Fibroblast of the aortic adventitia (primary cell): ENCODE data around the gene PLXDC1. TPM values are rescaled to one million over a fixed set of nuclear protein-coding genes. Genes with fewer than 3 reads are reported as not detected.

Experiments
- DNase-seq: peaks from one replicate; pipeline ENCODE4 v3.0.0-alpha.2; 2010; ENCODE audit warnings: low read depth
- H3K4me3 ChIP-seq: 2 replicates; pipeline ENCODE4 v1.5.1; 2011; ENCODE audit warnings: low read depth, mild to moderate bottlenecking, control low read depth, low read length, moderate library complexity
- total RNA-seq: library from RNA; depleted of rRNA; stranded (reverse); fragments of >200 nt; gene quantifications from 2 replicates; pipeline ENCODE4 v1.2.3, GENCODE V29; 2012; ENCODE audit warnings: low replicate concordance
- TF ChIP-seq, protein P1 (sequence below): IDR thresholded peaks from 2 replicates; pipeline ENCODE4 v1.5.1; 2011; ENCODE audit warnings: mild to moderate bottlenecking, low read length, control low read depth, inconsistent platforms; ENCODE audit not compliant: insufficient read depth

Gene PLXDC1
- total RNA-seq, 1 donor, result 3.3 TPM

DNA sequence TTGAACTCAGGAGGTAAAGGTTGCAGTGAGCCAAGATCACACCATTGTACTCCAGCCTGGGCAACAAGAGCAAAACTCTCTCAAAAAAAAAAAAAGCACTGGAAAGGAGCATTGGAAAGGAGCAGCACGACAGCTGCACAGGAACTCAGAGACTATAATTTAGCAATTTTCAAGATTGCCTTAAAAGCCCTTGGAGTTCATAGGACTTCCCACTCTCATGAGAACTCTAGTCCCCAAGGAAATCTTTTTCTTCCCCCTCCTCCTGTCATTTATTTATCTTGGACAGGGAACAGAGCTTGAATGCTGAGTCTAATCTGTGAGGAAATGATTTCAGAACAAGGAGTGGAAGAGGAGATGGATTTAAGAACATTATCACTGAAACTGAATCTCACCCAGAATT lies 69.0 kb downstream of the PLXDC1 start:
- TF ChIP-seq, protein P1, sequence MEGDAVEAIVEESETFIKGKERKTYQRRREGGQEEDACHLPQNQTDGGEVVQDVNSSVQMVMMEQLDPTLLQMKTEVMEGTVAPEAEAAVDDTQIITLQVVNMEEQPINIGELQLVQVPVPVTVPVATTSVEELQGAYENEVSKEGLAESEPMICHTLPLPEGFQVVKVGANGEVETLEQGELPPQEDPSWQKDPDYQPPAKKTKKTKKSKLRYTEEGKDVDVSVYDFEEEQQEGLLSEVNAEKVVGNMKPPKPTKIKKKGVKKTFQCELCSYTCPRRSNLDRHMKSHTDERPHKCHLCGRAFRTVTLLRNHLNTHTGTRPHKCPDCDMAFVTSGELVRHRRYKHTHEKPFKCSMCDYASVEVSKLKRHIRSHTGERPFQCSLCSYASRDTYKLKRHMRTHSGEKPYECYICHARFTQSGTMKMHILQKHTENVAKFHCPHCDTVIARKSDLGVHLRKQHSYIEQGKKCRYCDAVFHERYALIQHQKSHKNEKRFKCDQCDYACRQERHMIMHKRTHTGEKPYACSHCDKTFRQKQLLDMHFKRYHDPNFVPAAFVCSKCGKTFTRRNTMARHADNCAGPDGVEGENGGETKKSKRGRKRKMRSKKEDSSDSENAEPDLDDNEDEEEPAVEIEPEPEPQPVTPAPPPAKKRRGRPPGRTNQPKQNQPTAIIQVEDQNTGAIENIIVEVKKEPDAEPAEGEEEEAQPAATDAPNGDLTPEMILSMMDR, result no peak
- no peak overlapping the region for H3K4me3 ChIP-seq
- DNase-seq, result peak; percentile 94

DNA sequence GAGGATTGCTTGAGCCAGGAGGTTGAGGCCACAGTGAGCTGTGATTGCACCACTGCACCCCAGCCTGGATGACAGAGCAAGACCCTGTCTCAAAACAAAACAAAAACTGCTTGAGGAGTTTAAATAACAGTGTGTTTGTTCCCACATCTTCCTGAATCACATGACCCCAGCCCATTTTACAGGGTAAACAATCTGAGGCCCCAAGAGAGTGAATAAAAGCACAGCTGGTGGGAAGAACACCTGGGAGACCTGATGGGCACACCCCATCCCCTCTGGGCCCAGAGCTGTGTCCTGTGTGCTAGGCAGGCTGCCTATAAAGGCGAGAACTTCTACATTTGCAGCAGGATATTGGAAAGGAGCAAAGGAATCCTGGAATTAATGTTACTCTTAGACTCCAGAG lies 69.6 kb downstream of the PLXDC1 start:
- no peak overlapping the region for H3K4me3 ChIP-seq
- no peak for DNase-seq
- TF ChIP-seq, protein P1, result no peak

DNA sequence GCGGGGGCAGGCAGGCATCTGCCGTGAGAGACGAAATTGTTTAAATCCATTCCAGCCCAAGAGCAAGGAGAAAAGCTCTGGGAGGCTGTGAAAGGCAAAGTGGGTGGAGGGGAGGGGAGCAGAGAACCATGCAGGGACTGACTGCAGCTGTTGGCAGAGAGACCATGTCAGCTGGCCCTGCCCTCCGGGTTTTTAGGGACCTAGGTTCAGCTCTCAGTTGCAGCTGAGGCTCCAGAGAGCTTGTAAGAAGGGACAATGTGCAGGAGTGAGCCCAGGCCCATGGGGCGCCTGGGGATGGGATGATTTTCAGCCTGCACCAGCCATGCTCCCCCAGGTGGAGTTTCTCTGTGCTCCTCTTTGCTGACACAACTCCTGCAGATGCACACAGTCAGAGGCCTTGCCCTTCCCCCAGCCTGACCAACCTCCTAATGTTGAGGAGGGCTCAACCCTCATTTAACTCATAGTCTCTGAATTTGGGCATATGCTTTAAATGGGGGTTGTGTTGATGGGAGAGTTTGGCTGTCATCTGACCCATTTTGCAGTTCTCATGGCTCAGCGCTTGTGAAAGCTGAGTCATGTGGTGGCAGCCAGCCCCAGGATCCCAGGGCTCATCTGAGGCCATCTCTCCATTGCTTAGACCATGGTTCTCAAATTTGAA lies 70.9 kb downstream of the PLXDC1 start:
- DNase-seq, result peak; percentile 67
- TF ChIP-seq, protein P1, result no peak
- H3K4me3 ChIP-seq, result no peak overlapping the region

DNA sequence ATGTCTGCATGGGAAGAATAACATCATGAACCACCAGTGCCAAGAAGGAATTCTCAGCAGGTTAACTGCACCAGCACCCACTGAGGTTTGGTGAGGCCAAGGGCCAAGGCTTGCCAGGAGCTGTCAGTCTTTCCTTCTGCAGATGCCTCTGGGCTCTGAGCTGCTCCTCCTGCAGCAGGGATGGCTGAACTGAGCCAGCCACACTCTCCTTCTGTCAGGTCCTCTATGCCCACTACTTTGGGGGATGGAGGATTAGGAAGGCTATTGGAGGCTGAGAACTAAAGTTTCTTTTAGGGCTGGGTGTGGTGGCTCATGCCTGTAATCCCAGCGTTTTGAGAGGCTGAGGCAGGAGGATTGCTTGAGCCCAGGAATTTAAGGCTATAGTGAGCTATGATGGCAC lies 71.6 kb downstream of the PLXDC1 start:
- H3K4me3 ChIP-seq, result no peak overlapping the region
- TF ChIP-seq, protein P1, result no peak
- no peak for DNase-seq

DNA sequence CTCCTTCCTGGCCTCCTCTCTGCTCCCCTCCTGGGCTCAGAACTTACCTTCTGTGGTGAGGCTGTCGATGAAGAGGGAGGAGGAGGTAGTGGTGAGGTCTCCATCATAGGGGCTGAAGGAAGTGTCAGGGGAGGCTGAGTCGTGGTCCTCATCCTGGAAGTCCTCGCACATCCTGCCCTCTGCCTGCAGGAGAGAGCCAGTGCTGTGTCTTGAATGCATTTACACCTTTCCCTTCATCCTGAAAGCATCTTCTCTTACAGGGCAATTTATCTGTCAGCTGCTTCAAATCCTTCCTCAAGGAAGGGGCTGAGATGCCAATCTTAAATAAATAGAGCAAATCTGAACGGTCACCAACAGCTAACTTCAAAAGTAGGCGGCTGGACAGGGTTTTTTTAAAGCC lies 73.6 kb downstream of the PLXDC1 start:
- H3K4me3 ChIP-seq, result no peak overlapping the region
- TF ChIP-seq, protein P1, result no peak
- DNase-seq, result no peak

DNA sequence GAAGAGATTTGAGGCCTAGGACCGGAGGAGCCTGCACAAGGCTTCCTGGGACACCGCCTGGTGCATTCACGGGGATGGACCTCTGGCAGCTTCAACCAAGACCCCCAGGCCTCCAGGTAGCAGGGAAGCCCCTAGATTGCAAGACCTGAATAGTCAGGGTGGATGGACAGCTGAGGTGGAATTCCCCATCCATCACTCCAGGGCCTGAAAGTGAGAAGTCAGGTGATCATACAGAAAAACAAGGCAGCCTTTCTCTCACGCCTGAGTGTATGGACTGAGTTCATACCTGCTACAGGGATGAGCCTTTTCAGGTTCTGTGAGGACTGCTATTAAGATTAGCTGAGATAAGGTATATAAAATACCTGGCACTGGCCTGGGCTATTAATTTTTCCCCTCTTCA lies 74.2 kb downstream of the PLXDC1 start:
- no peak overlapping the region for H3K4me3 ChIP-seq
- TF ChIP-seq, protein P1, result no peak
- DNase-seq, result no peak

DNA sequence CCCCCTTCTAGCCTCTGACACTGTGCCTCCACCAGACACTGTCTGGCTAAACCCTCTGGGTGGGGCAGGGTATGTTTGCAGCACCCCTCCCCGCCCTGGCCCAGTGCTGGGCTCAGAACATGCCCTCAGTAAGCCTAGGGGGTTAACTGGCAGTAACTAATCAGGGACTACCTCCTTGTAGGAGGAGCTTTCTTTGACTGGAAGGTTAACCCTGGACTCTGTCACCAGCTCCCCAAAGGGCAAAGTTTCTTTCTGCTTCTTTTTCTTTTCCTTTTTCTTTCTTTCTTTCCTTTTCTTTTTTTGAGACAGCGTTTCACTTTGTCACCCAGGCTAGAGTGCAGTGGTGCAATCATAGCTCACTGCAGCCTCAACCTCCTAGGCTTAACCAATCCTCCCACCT lies 76.8 kb downstream of the PLXDC1 start:
- H3K4me3 ChIP-seq, result no peak overlapping the region
- TF ChIP-seq, protein P1, result no peak
- no peak for DNase-seq
